Embryonic facial prominence (tissue), 1 donor: ENCODE results near the gene PALM2AKAP2.

Experiments used
- DNase-seq: peaks from one replicate; pipeline ENCODE4 v3.0.0-alpha.2; 2016; ENCODE audit errors: extremely low spot score

The PALM2AKAP2 gene

GRCh38 chr9:109771796-109772531, 8.0 kb upstream of the PALM2AKAP2 start:
- DNase-seq, result no peak

DNA sequence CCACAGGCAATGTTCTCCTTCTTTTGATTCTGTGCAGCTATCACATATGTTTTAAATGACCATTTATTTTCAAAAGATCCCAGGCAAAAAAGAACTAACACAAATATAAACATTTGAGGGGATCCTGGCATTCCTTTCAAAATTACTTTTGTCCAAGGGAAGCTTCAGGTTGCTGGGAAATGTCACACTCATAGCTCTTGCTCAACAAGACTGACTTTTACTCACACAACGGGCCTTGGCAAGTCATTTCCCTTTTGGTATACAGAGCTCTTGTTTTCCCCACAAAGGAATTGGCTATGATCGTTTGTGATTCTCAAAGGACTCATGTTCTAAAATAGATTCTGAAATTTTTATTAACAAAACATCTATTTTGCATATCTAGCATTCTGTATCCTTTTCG, 4.5 kb upstream of the PALM2AKAP2 start:
- DNase-seq, result no peak

DNA sequence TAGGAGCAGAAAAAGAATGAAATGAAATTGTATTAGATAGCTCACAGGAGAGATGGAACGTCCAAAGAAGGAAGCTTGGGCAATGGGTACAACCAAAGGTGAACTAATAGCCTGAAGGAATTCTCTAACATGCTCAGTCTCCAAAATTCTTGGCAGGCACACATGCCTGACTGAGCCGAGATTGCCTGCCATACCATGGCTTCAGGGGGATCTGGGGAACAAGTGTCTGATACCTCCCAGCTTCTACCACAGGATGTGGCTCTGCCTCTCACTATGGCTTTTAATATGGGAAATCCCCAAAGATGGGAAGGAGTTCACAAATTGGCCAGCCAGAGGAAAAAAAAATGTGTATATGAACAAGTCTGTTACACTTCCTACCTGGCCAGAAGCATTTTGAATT, 3.6 kb upstream of the PALM2AKAP2 start:
- no peak for DNase-seq

DNA sequence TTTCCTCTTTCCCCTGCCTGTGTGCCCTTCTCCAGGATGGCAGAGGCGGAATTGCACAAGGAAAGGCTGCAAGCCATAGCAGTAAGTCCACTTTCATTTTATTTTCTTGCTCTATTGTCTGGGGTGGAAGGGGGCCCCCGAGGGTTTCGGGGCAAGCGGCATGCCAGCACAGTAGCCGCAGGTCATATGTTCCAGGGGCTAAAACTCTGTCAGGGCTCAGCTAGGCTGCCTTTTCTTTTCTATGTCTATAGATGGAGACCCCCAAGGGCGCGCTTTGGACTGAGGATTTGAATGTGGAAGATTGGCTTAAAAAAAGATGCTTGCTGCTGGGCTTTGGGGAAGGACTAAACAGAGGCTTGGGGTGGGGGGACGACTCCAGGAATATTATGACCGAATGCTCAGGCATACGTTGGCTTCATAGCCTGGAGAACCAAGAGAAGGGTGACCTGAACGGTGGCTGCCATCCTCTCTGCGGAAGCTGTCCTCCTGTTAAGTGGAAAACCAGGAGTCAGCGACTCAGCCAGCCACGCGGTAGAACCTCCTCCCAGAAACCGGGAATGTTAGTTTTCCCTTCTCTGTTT, 545 bp downstream of the PALM2AKAP2 start:
- DNase-seq, result peak; percentile 16

DNA sequence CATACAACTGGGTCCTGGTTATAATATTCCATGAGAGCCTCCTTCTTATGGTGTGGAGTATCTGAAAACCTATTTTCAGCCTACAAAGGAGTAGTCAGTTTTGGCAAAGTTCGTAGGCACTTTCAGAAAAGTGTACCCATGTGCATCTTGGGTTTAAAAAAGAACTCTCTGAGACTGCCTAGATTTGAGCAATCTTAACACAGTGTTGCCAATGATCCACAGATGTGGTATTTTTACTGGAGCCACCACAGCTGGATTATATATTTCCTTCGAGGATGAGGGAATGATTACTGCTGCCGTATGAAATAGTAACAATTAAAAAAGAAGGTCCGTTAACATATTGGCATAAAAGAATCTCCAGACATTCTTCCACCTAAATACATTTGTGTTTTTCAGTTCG, 1.1 kb downstream of the PALM2AKAP2 start:
- DNase-seq, result no peak

- DNase-seq, result no peak
These were observed 1.7 kb downstream of the PALM2AKAP2 start for GRCh38 chr9:109781541-109782197.

DNA sequence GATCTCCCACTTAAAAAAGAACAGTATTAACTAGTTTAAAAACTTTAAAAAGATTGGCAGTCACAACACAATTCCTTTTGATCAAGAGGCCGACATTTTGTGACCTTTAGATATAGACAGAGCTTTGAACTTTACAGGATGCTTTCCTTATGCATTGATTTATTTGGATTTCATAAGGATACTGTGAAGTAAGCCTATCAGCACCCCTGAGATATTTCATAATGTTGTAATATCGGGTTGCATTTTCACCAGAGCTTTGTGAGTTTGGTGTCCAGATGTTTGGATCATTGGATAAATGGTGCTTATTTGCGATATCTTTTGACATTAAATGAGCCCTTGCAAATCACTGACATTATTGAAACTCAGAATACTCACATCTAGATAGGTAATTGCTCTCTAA, 7.7 kb downstream of the PALM2AKAP2 start:
- no peak for DNase-seq

- no peak for DNase-seq
These were observed 9.6 kb downstream of the PALM2AKAP2 start for GRCh38 chr9:109789556-109789955.

DNA sequence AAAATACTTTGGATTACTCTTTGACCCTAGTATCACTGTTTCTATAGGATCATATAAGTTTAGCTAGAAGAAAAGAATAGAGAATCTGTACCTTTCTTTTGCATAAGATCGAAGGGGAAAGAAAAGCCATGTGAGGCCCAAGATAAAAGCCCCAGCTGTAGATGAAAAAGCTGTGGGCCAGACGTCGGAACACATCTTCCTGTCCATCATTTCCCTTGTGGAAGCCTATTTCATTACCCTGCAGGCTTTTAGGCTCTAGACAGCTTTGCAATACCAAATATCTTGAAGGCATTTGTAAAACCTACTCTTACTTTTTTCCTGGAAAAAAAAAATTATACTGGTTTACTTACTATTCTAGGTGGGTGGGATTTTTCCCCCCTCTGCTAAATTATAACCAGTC, 10.0 kb downstream of the PALM2AKAP2 start:
- DNase-seq, result peak; percentile 11

- DNase-seq, result no peak
These were observed 11.1 kb downstream of the PALM2AKAP2 start for GRCh38 chr9:109791003-109791677.

GRCh38 chr9:109791747-109792146, 11.7 kb downstream of the PALM2AKAP2 start:
- DNase-seq, result no peak

DNA sequence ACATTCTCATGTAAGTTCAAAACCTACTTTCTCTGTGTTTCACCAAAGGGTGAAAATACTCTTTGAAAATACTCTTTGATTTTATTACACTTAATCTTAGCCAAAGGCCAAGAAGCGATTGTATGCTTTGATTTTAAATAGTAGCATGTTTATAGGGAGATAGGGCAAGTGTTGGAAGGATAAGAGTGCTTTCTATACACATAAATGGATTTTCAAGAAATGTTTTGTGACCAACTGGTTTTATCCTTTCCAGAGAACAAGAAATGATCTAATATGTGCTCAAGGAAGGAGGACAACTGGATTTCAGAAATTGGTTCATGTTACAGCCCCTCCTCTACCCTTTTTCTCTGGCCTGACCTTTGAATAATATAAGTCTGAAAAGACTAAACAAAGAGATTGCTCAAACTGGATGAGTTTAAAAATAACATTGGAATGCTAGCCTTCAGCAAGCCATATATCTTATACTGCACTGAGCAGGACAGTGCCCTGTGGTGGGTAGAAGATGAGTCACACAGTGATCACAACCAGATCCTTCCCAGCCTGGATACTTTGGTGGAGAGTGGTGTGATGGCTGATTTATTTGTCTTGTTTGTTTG, 13.1 kb downstream of the PALM2AKAP2 start:
- DNase-seq, result no peak

DNA sequence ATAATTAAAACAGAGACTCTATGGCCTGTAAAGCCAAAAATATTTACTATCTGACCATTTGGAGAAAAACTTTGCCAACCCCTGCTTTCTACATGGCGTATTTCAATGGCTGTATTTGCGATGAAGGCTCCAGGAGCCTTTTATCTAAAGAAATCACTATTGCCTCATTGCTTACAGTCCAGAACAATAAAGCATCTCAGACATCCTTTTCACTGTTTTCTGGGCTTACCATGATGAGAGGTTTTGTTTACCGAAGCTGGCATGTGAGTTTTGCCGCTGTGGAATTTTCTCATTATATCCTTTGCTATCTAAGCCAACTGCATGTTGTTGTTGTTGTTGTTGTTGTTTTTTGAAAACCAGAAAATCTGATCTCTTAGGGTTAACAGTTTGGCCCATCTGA, 13.9 kb downstream of the PALM2AKAP2 start:
- no peak for DNase-seq

GRCh38 chr9:109794361-109795012, 14.5 kb downstream of the PALM2AKAP2 start:
- DNase-seq, result no peak

DNA sequence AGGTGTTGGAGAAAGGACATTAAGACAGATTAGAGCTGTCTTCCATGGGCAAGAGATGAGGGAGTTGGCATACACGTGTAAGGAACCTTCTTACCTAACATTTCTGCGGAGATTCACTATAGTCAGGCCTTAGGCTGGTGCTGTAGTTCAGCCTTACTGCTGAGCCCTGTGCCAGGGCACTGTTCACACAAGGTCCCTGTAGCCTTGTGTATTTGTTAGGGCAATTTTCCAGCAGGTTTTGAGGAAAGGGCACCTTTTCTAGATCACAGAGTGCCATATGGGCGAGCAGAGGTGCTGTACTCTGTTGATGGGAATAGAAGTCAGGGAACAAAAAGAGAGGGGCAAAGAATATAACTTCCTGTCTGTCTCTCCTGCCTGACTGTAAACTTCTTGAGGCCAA, 15.6 kb downstream of the PALM2AKAP2 start:
- DNase-seq, result no peak

DNA sequence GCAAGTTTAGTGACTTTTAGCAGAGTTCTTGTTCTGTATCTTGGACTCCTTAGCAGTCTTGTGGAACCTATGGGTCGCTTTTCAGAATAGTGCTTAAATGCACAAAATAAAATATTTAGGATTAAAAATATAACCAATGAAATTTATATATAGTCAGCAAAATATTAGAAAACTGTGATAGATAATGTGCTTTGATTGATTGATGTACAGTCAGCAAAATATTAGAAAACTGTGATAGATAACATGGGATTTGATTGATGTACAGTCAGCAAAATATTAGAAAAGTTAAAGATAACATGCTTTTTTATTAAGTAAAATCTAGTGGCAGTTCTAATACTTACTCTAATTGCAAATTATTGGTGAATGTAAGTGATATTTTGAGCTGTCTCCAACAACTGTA, 16.1 kb downstream of the PALM2AKAP2 start:
- DNase-seq, result no peak

GRCh38 chr9:109797006-109797405, 17.0 kb downstream of the PALM2AKAP2 start:
- DNase-seq, result no peak

DNA sequence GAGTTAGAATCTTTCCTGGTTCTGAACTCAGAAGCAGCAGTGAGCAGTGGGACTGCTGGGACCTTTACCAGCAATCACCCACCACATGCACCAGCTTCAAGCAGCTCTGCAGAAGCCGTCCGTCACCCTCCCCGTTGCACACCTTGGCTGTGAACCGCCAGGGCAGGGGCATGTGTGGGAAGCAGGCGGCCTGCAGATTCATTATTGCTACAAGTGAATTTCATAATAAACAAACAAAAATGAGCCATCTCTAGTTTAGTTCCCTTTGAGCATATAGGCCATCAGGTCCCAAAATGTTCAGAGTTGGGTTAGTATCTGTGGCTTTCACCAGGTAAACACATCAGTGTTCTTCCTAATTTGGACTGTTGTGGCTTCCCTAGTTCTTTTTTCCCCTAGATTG, 17.5 kb downstream of the PALM2AKAP2 start:
- DNase-seq, result no peak

DNA sequence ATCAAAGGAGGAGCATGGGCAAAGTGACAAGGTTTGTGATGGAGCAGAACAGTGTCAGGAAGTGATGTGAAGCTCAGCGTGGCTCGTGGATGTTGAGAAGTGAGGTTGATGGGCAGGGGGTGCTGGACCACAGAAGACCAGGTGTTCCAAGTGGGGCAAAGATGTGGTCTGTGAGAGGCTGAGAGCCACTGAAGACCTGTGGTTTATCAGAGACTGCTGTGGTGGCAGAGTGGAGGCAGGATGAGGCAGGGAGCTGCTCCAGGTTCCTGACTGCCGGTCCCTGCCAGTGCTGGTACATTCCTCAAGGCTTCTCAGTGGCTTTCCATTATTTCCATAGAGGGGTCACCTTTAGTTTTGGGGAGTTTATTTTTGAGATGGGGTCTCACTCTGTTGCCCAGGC, 19.1 kb downstream of the PALM2AKAP2 start:
- DNase-seq, result no peak

GRCh38 chr9:109799792-109800191, 19.8 kb downstream of the PALM2AKAP2 start:
- DNase-seq, result no peak

DNA sequence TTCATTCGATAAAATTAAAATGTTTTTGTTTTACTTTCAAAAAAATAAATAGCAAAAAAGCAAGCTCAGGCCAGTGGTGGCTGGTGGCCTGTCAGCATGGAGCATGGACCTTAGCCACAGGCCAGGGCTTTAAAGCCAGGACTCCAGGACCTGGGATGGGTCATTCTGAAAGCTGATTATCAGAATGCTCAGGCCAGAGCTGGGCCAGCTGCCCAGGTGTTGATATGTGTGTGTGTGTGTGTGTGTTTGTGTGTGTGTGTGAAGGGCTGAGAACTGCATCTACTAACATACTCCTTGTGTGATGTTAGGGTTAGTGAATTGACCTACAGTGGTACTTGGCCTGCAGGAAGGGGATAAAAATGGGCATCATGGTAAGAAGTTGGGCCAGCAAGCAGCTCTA, 21.5 kb downstream of the PALM2AKAP2 start:
- DNase-seq, result no peak

DNA sequence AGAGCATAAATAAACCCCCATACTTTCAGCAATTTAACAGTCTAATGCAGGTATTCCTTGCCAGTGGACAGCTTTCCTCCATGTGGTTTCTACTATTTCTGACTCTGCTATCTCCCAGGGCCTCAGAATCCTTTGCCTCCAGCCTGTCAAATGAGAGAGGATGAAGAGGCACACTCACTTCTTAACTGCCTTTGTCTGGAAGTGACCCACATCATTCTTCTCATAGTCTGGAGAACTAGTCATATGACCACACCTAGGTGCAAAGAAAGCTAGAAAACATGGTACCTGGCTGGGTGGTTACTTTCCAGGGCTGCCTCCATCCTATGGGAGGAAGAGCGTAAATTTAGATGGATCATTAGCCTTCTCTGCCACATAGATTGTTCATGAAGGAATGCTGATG, 22.5 kb downstream of the PALM2AKAP2 start:
- DNase-seq, result no peak
